ENCODE measurements around the gene ACP2.
A peak's percentile ranks its signal among the peaks of the same experiment; 100 is the strongest.

The ACP2 gene

DNA sequence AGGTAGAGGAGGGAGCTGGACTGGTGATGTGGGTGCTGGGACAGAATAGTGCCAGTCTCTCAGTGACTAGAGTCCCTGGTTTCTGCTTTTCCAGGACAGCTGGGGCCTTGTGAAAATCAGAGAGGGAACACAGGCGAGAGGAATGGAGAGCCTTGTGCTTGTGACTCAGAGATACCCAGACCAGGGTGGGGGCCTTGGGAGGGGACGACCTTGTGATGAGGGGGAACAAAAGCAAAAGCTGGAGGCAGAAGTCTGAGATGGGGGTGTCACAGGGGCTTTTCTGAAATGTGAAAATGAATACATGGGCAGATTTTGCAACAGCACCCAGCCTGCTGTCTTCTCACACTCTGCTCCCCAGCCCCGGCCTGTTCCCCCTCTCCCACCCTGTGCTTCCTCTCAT lies 5.8 kb upstream of the ACP2 start:
- no peak overlapping the region for H2AFZ ChIP-seq (ENCODE audit: low read depth, low read length)
- H4K91ac ChIP-seq (ENCODE audit: low read length): peak overlapping the region; percentile 85
- peak overlapping the region in 1 of 2 experiments; percentile 55 for H3K4me3 ChIP-seq (ENCODE audit: insufficient read depth in 1 of 2, low read depth in 1 of 2, low read length in 2 of 2)
- H2AK5ac ChIP-seq (ENCODE audit: low read length, severe bottlenecking): peak overlapping the region; percentile 40
- peak overlapping the region in 1 of 2 experiments; percentile 35 for H3K14ac ChIP-seq (ENCODE audit: low read length in 2 of 2)
- no peaks in the 10 kb centered on the region for H3K27me3 ChIP-seq (ENCODE audit: control insufficient read depth in 1 of 2, insufficient read depth in 1 of 2, low read length in 2 of 2)
- peak overlapping the region; percentile 47 to 73 for H3K4ac ChIP-seq (ENCODE audit: low read depth in 1 of 2, low read length in 2 of 2)
- H4K8ac ChIP-seq (ENCODE audit: low read length): peak overlapping the region; percentile 83
- peaks cover 11% of the 10 kb centered on the region for H3K79me1 ChIP-seq (replicated peaks; ENCODE audit: low read length, poor library complexity, severe bottlenecking)
- no peak overlapping the region for H3K4me2 ChIP-seq (ENCODE audit: low read length, poor library complexity, severe bottlenecking)
- peak overlapping the region; percentile 57 for H2BK120ac ChIP-seq (ENCODE audit: low read depth, low read length)
- H3K4me1 ChIP-seq (ENCODE audit: control insufficient read depth, insufficient read depth, low read depth, low read length): peaks cover 28% of the 10 kb centered on the region
- no peak overlapping the region for H2BK5ac ChIP-seq (ENCODE audit: low read depth, low read length, poor library complexity, severe bottlenecking)
- WGBS: 49% methylated on average over 3 of the region's 3 CpGs
- H3K18ac ChIP-seq (ENCODE audit: low read depth in 1 of 2, low read length in 2 of 2): peak overlapping the region; percentile 81 to 89
- peak overlapping the region; percentile 74 for H3K9ac ChIP-seq (ENCODE audit: low read length)
- peak; percentile 62 for DNase-seq
- H3K23ac ChIP-seq (ENCODE audit: low read length in 2 of 2): peak overlapping the region in 1 of 2 experiments; percentile 56
- H2BK12ac ChIP-seq (ENCODE audit: low read length in 2 of 2): peak overlapping the region in 1 of 2 experiments; percentile 93
- no peak overlapping the region for H3K27ac ChIP-seq (ENCODE audit: low read length, poor library complexity, severe bottlenecking)
- H3K36me3 ChIP-seq (ENCODE audit: control insufficient read depth in 1 of 2, insufficient read depth in 2 of 2, low read depth in 1 of 2, low read length in 2 of 2): no peaks in the 10 kb centered on the region
- no peaks in the 10 kb centered on the region for H3K9me3 ChIP-seq (ENCODE audit: control insufficient read depth, low read length)
- peak overlapping the region; percentile 95 for H2BK15ac ChIP-seq (ENCODE audit: low read depth, poor library complexity, severe bottlenecking)

DNA sequence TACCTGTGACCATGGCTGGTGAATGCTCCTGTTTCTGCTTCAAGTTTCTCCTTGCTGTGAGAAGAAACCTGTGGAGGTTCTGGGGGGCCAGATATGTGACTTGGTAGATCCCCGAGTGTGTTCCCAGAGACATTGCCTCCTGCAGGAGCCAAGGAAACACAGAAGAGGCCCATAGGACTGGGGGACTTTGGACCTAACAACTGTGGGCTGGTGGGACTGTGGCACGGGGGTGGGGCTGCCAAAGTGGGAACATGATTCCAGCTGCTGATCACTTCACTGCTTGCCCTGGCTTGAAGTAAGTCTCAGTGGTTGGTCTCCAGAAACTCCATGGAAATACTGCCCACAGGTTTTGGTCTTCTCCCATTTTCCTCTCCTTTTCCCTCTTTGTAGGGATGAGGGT lies 5.0 kb upstream of the ACP2 start:
- H3K4ac ChIP-seq (ENCODE audit: low read depth in 1 of 2, low read length in 2 of 2): peak overlapping the region in 1 of 2 experiments; percentile 47
- WGBS: 100% methylated on average over 2 of the region's 2 CpGs

DNA sequence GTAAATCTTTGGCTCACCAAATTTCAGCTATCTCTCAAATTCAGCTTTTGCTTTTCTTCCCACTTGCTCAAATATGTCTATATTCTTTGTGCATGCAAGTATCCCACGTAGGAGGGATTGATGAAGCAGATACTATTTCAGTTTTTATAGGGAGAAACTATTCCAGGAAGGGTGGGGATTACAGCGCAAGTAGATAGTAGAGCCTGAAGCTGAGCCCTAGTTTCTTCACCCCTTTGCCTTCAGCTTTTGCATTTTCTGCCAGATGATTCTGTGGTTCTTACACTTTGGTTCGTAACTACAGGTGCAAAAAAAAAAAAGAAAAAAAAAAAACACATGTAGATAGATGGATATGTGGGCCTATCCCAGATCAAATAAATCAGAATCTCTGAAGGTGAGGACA lies 3.1 kb upstream of the ACP2 start:
- H3K14ac ChIP-seq (ENCODE audit: low read length in 2 of 2): no peak overlapping the region
- no peak overlapping the region for H3K4me2 ChIP-seq (ENCODE audit: low read length, poor library complexity, severe bottlenecking)

More for the DNA sequence above, 5.0 kb upstream of the ACP2 start:
- H3K27me3 ChIP-seq (ENCODE audit: control insufficient read depth in 1 of 2, insufficient read depth in 1 of 2, low read length in 2 of 2): no peaks in the 10 kb centered on the region
- H3K4me2 ChIP-seq (ENCODE audit: low read length, poor library complexity, severe bottlenecking): no peak overlapping the region
- H3K9ac ChIP-seq (ENCODE audit: low read length): no peak overlapping the region
- H3K23ac ChIP-seq (ENCODE audit: low read length in 2 of 2): no peak overlapping the region
- no peak overlapping the region for H2BK5ac ChIP-seq (ENCODE audit: low read depth, low read length, poor library complexity, severe bottlenecking)
- H3K4me3 ChIP-seq (ENCODE audit: insufficient read depth in 1 of 2, low read depth in 1 of 2, low read length in 2 of 2): no peak overlapping the region
- H3K14ac ChIP-seq (ENCODE audit: low read length in 2 of 2): no peak overlapping the region
- peak overlapping the region; percentile 57 for H2BK120ac ChIP-seq (ENCODE audit: low read depth, low read length)
- peaks cover 25% of the 10 kb centered on the region for H3K4me1 ChIP-seq (ENCODE audit: control insufficient read depth, insufficient read depth, low read depth, low read length)
- no peak overlapping the region for H2BK15ac ChIP-seq (ENCODE audit: low read depth, poor library complexity, severe bottlenecking)
- no peak for DNase-seq
- H2AFZ ChIP-seq (ENCODE audit: low read depth, low read length): no peak overlapping the region
- H2AK5ac ChIP-seq (ENCODE audit: low read length, severe bottlenecking): no peak overlapping the region
- H2BK12ac ChIP-seq (ENCODE audit: low read length in 2 of 2): peak overlapping the region; percentile 6 to 93
- peak overlapping the region in 1 of 2 experiments; percentile 6 for H3K18ac ChIP-seq (ENCODE audit: low read depth in 1 of 2, low read length in 2 of 2)
- no peak overlapping the region for H3K27ac ChIP-seq (ENCODE audit: low read length, poor library complexity, severe bottlenecking)
- no peak overlapping the region for H4K8ac ChIP-seq (ENCODE audit: low read length)
- no peaks in the 10 kb centered on the region for H3K9me3 ChIP-seq (ENCODE audit: control insufficient read depth, low read length)
- H3K36me3 ChIP-seq (ENCODE audit: control insufficient read depth in 1 of 2, insufficient read depth in 2 of 2, low read depth in 1 of 2, low read length in 2 of 2): no peaks in the 10 kb centered on the region
- peaks cover 11% of the 10 kb centered on the region for H3K79me1 ChIP-seq (replicated peaks; ENCODE audit: low read length, poor library complexity, severe bottlenecking)
- no peak overlapping the region for H4K91ac ChIP-seq (ENCODE audit: low read length)

GRCh38 chr11:47249378-47249715 lies 733 bp upstream of the ACP2 start:
- H3K14ac ChIP-seq (ENCODE audit: low read length in 2 of 2): peak overlapping the region in 1 of 2 experiments; percentile 89
- H2BK12ac ChIP-seq (ENCODE audit: low read length in 2 of 2): peak overlapping the region in 1 of 2 experiments; percentile 8
- peak overlapping the region; percentile 99 for H4K8ac ChIP-seq (ENCODE audit: low read length)
- WGBS: 65% methylated on average over 3 of the region's 3 CpGs
- peak overlapping the region; percentile 87 for H2AFZ ChIP-seq (ENCODE audit: low read depth, low read length)
- H3K9ac ChIP-seq (ENCODE audit: low read length): peak overlapping the region; percentile 93
- H3K4me1 ChIP-seq (ENCODE audit: control insufficient read depth, insufficient read depth, low read depth, low read length): peaks cover 25% of the 10 kb centered on the region
- peak overlapping the region; percentile 96 for H3K18ac ChIP-seq (ENCODE audit: low read depth in 1 of 2, low read length in 2 of 2)
- no peak overlapping the region for H3K27ac ChIP-seq (ENCODE audit: low read length, poor library complexity, severe bottlenecking)
- no peaks in the 10 kb centered on the region for H3K9me3 ChIP-seq (ENCODE audit: control insufficient read depth, low read length)
- H3K4me3 ChIP-seq (ENCODE audit: insufficient read depth in 1 of 2, low read depth in 1 of 2, low read length in 2 of 2): peak overlapping the region; percentile 83 to 93
- no peak overlapping the region for H2BK15ac ChIP-seq (ENCODE audit: low read depth, poor library complexity, severe bottlenecking)
- H2BK5ac ChIP-seq (ENCODE audit: low read depth, low read length, poor library complexity, severe bottlenecking): no peak overlapping the region
- H3K79me1 ChIP-seq (replicated peaks; ENCODE audit: low read length, poor library complexity, severe bottlenecking): peaks cover 23% of the 10 kb centered on the region
- H3K27me3 ChIP-seq (ENCODE audit: control insufficient read depth in 1 of 2, insufficient read depth in 1 of 2, low read length in 2 of 2): no peaks in the 10 kb centered on the region
- peak overlapping the region; percentile 52 for H3K4me2 ChIP-seq (ENCODE audit: low read length, poor library complexity, severe bottlenecking)
- peak overlapping the region in 1 of 2 experiments; percentile 69 for H3K4ac ChIP-seq (ENCODE audit: low read depth in 1 of 2, low read length in 2 of 2)
- peaks cover 16 to 17% of the 10 kb centered on the region in 2 experiments for H3K36me3 ChIP-seq (ENCODE audit: control insufficient read depth in 1 of 2, insufficient read depth in 2 of 2, low read depth in 1 of 2, low read length in 2 of 2)
- peak overlapping the region; percentile 53 for H4K91ac ChIP-seq (ENCODE audit: low read length)
- H2AK5ac ChIP-seq (ENCODE audit: low read length, severe bottlenecking): peak overlapping the region; percentile 16
- DNase-seq: no peak
- no peak overlapping the region for H3K23ac ChIP-seq (ENCODE audit: low read length in 2 of 2)
- no peak overlapping the region for H2BK120ac ChIP-seq (ENCODE audit: low read depth, low read length)

More for the DNA sequence above, 3.1 kb upstream of the ACP2 start:
- no peak overlapping the region for H2BK12ac ChIP-seq (ENCODE audit: low read length in 2 of 2)
- H4K8ac ChIP-seq (ENCODE audit: low read length): no peak overlapping the region
- no peaks in the 10 kb centered on the region for H3K9me3 ChIP-seq (ENCODE audit: control insufficient read depth, low read length)
- no peak overlapping the region for H4K91ac ChIP-seq (ENCODE audit: low read length)
- peaks cover 17% of the 10 kb centered on the region for H3K4me1 ChIP-seq (ENCODE audit: control insufficient read depth, insufficient read depth, low read depth, low read length)
- no peak overlapping the region for H3K27ac ChIP-seq (ENCODE audit: low read length, poor library complexity, severe bottlenecking)
- H3K23ac ChIP-seq (ENCODE audit: low read length in 2 of 2): no peak overlapping the region
- H2AK5ac ChIP-seq (ENCODE audit: low read length, severe bottlenecking): no peak overlapping the region
- no peak for DNase-seq
- no peak overlapping the region for H2AFZ ChIP-seq (ENCODE audit: low read depth, low read length)
- H2BK5ac ChIP-seq (ENCODE audit: low read depth, low read length, poor library complexity, severe bottlenecking): no peak overlapping the region
- no peak overlapping the region for H3K4me3 ChIP-seq (ENCODE audit: insufficient read depth in 1 of 2, low read depth in 1 of 2, low read length in 2 of 2)
- no peaks in the 10 kb centered on the region for H3K27me3 ChIP-seq (ENCODE audit: control insufficient read depth in 1 of 2, insufficient read depth in 1 of 2, low read length in 2 of 2)
- no peaks in the 10 kb centered on the region for H3K36me3 ChIP-seq (ENCODE audit: control insufficient read depth in 1 of 2, insufficient read depth in 2 of 2, low read depth in 1 of 2, low read length in 2 of 2)
- no peak overlapping the region for H3K4ac ChIP-seq (ENCODE audit: low read depth in 1 of 2, low read length in 2 of 2)
- H2BK120ac ChIP-seq (ENCODE audit: low read depth, low read length): no peak overlapping the region
- no peak overlapping the region for H3K9ac ChIP-seq (ENCODE audit: low read length)
- no peak overlapping the region for H2BK15ac ChIP-seq (ENCODE audit: low read depth, poor library complexity, severe bottlenecking)
- H3K18ac ChIP-seq (ENCODE audit: low read depth in 1 of 2, low read length in 2 of 2): no peak overlapping the region
- 100% methylated on average over 3 of the region's 3 CpGs for WGBS
- H3K79me1 ChIP-seq (replicated peaks; ENCODE audit: low read length, poor library complexity, severe bottlenecking): peaks cover 19% of the 10 kb centered on the region
